SK-N-MC (cell line): Measurements from ENCODE around the gene YPEL5.

Experiments
- EZH2 ChIP-seq: fragments of 200-600 bp; sonication (generic); IDR thresholded peaks from one replicate; pipeline ENCODE4 v1.6.1; 2017; ENCODE audit warnings: antibody characterized with exemption
- POLR2AphosphoS5 ChIP-seq: IDR thresholded peaks from 2 replicates; pipeline ENCODE4 v1.6.1; 2012; ENCODE audit warnings: mild to moderate bottlenecking, low read depth, low read length, borderline replicate concordance

DNA sequence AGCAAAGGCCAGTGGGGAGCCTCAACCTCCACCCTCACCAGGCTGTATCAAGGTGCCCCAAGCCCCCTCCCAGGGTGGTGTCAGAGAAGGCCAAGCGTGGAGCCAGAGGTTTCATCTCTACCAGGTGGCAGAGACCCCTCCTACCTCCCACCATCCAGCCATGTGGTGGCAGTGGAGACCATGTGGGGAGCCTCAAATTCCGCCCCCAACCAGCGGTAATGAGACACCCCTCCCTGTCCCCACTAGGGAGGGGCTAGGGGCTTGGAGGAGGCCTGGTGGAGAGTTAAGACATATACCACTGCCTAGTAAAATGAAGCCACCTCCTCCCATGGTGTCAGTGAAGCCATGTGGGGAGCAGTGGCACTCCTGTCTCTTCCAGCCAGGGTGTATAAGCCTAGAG lies 24.4 kb upstream of the YPEL5 start:
- TF ChIP-seq POLR2AphosphoS5 (no peak), EZH2 (no peak)
